ENCODE results near the gene CSMD2. TPM values are rescaled to one million over a fixed set of nuclear protein-coding genes. Genes with fewer than 3 reads are reported as not detected.

CSMD2 gene
- total RNA-seq, 2 donors from 2014 or later, result 0.62 to 2.8 TPM

GRCh38 chr1:33630686-33631085 is 534.3 kb downstream of the CSMD2 start:
- Histone ChIP-seq H3K36me3 (ENCODE audit: control insufficient read depth, insufficient read depth, low read length) (no peaks in the 10 kb centered on the region), H3K9ac (ENCODE audit: extremely low read depth, low read length, poor library complexity, severe bottlenecking) (no peak overlapping the region), H3K4me1 (ENCODE audit: control insufficient read depth, insufficient read depth, low read length) (no peaks in the 10 kb centered on the region), H3K27ac (ENCODE audit: low read depth, low read length) (no peak overlapping the region), H3K9me3 (ENCODE audit: control insufficient read depth, low read length) (no peaks in the 10 kb centered on the region), H3K4me3 (ENCODE audit: low read length) (no peak overlapping the region), H3K27me3 (ENCODE audit: control insufficient read depth, insufficient read depth, low read length, poor library complexity, severe bottlenecking) (peaks cover 9% of the 10 kb centered on the region)
- Mint-ChIP-seq H3K9me3 (no peaks in the 10 kb centered on the region), H3K4me1 (peaks cover 4% of the 10 kb centered on the region), H3K36me3 (ENCODE audit: low read depth) (peaks cover 2% of the 10 kb centered on the region), H3K27me3 (ENCODE audit: insufficient read depth) (peaks cover 20% of the 10 kb centered on the region), H3K27ac (no peak overlapping the region), H3K4me3 (no peak overlapping the region)
- WGBS, 2 experiments (ENCODE audit: insufficient coverage in 1 of 2, insufficient read length in 1 of 2), result 100% methylated on average over 1 of the region's 1 CpG; no CpG with 5 or more reads in 1 of the 2 experiments
- no peak for TF ChIP-seq CTCF (conservative IDR thresholded peaks at IDR 0.05)
- no peak for DNase-seq

- Histone ChIP-seq H3K36me3 (ENCODE audit: control insufficient read depth, insufficient read depth, low read length) (no peaks in the 10 kb centered on the region), H3K9ac (ENCODE audit: extremely low read depth, low read length, poor library complexity, severe bottlenecking) (no peak overlapping the region), H3K27ac (ENCODE audit: low read depth, low read length) (no peak overlapping the region), H3K4me1 (ENCODE audit: control insufficient read depth, insufficient read depth, low read length) (no peaks in the 10 kb centered on the region), H3K4me3 (ENCODE audit: low read length) (no peak overlapping the region), H3K9me3 (ENCODE audit: control insufficient read depth, low read length) (no peaks in the 10 kb centered on the region), H3K27me3 (ENCODE audit: control insufficient read depth, insufficient read depth, low read length, poor library complexity, severe bottlenecking) (no peaks in the 10 kb centered on the region)
- TF ChIP-seq CTCF (conservative IDR thresholded peaks at IDR 0.05), result no peak
- Mint-ChIP-seq H3K27me3 (ENCODE audit: insufficient read depth) (no peaks in the 10 kb centered on the region), H3K4me3 (no peak overlapping the region), H3K27ac (no peak overlapping the region), H3K4me1 (no peaks in the 10 kb centered on the region), H3K9me3 (no peaks in the 10 kb centered on the region), H3K36me3 (ENCODE audit: low read depth) (no peaks in the 10 kb centered on the region)
- WGBS, 2 experiments (ENCODE audit: insufficient coverage in 1 of 2, insufficient read length in 1 of 2), result 92 to 95% methylated on average over 3 to 4 of the region's 4 CpGs
- DNase-seq, result no peak
Measured at GRCh38 chr1:33626801-33627200, 538.2 kb downstream of the CSMD2 start.

GRCh38 chr1:33624991-33625870 is 539.8 kb downstream of the CSMD2 start:
- Mint-ChIP-seq H3K27me3 (ENCODE audit: insufficient read depth) (no peaks in the 10 kb centered on the region), H3K4me3 (no peak overlapping the region), H3K9me3 (no peaks in the 10 kb centered on the region), H3K36me3 (ENCODE audit: low read depth) (no peaks in the 10 kb centered on the region), H3K4me1 (no peaks in the 10 kb centered on the region), H3K27ac (no peak overlapping the region)
- Histone ChIP-seq H3K9ac (ENCODE audit: extremely low read depth, low read length, poor library complexity, severe bottlenecking) (no peak overlapping the region), H3K27me3 (ENCODE audit: control insufficient read depth, insufficient read depth, low read length, poor library complexity, severe bottlenecking) (no peaks in the 10 kb centered on the region), H3K4me3 (ENCODE audit: low read length) (no peak overlapping the region), H3K4me1 (ENCODE audit: control insufficient read depth, insufficient read depth, low read length) (no peaks in the 10 kb centered on the region), H3K9me3 (ENCODE audit: control insufficient read depth, low read length) (no peaks in the 10 kb centered on the region), H3K27ac (ENCODE audit: low read depth, low read length) (no peak overlapping the region), H3K36me3 (ENCODE audit: control insufficient read depth, insufficient read depth, low read length) (no peaks in the 10 kb centered on the region)
- WGBS, 2 experiments (ENCODE audit: insufficient coverage in 1 of 2, insufficient read length in 1 of 2), result 89 to 93% methylated on average over 29 to 35 of the region's 35 CpGs
- TF ChIP-seq CTCF (conservative IDR thresholded peaks at IDR 0.05), result peak; percentile 75
- peak; percentile 85 for DNase-seq
